HG02678 (cell line): ENCODE results near the gene RNF19B.
A peak's percentile ranks its signal among the peaks of the same experiment; 100 is the strongest.
"Not testable (repeated sequence)": the region's sequence is repeated elsewhere in the genome, so short reads cannot be mapped to it uniquely, and the experiment has no call there.

ENCODE experiments used
- ATAC-seq: cut with Tn5 transposase; IDR thresholded peaks from one replicate; pipeline ENCODE4 v1.9.1; 2021; ENCODE audit warnings: mild to moderate bottlenecking, moderate library complexity; ENCODE audit not compliant: unreplicated experiment

RNF19B gene

GRCh38 chr1:32964461-32965250 lies at the start of gene RNF19B:
TSS of gene RNF19B (minus strand) at chr1:32964809. CDS start at chr1:32964685, 124 bp downstream.
- peak; percentile 84 for ATAC-seq

DNA sequence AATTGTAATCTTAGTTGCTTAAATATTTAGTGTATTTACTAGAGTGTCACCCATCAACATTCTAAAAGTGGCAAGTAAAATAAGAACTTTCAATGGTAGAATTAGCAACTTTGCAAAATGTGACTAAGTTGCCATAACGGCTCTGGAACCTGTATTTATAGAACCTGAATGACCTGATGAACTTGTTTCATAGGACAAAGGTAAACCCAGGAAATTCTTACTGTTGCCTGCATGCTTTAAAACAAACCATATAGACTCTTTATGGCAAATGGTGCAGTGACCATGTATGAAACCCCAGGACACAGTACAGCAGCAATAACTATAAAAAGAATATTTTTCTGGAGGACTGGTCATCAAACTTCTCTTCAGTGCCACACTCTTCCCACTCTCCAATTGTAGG lies 49.2 kb upstream of the RNF19B start:
- ATAC-seq: no peak

DNA sequence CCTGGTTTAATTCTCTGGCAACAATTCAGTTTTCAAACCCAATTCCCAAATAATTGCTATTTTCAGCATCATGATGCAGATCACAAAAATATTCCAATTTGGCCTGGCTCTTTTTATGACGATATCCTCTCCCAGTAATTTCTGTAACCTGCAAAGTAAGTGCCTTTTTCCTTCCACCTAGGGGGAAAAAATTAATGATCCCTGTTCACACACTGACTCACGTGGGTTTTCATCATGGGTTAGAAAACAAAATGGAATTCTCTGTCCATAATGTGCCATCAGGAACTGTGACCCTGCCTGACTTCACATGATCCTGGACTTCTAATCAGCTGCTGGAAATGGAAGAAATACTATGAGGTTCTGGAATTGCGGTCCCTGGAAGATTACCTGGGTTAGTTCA lies 47.6 kb upstream of the RNF19B start:
- no peak for ATAC-seq

- ATAC-seq: no peak
Observed at GRCh38 chr1:33010932-33011731, 46.5 kb upstream of the RNF19B start.

DNA sequence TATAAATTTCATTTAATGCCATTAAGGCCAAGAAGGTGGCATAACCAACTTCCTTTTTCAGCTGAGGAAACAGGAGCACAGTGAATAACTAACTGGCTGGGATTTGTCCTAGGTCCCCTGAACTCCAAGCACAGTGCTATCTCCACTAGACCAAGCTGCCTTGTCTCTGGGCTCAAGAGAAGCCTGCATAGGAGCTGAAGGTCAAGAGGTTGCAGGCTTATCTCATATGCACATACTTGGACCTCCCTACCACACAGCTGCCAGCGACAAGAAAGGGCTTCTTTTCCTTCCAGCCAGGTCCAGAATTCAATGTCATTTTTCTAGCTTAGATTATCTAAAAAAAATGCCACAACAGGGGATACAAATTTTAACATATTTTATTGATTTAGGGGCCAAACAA lies 45.0 kb upstream of the RNF19B start:
- no peak for ATAC-seq

GRCh38 chr1:33008051-33008914 lies 43.7 kb upstream of the RNF19B start:
- no peak for ATAC-seq

GRCh38 chr1:33007190-33008050 lies 42.8 kb upstream of the RNF19B start:
- ATAC-seq: no peak

- no peak for ATAC-seq
Observed at GRCh38 chr1:33005838-33006421, 41.3 kb upstream of the RNF19B start.

DNA sequence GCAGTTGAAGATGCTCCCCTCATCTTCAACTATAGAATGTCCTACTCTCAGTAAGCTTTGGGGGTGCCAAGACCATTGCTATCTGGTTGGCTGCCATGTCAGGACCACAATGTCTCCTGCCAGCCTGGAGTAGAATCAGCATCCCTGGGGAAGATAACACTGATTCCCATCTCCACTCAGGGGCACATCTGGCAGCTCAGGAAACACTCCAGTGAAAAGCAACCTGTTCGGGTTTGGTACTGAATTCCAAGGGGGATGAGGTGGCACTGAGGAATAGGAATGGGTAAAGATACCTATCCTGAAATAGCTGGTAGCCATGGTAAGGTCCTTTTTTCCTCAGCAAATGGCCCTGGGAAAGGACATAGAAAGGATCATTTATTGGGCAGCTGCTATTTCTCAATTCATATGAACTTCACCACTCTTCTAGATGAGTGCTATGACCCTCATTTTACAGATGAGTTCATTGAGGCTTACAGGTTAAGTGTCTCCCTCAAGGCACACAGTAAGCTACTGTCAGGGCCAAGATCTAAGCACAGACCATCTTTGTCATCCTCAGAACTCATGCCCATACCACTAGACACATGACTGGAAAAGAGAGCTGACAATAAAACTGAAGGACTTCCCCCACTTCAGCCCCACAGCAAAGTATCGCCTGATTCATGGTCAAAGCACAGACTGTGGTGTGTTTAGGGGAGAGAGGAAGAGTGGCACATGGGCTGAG lies 40.7 kb upstream of the RNF19B start:
- no peak for ATAC-seq

DNA sequence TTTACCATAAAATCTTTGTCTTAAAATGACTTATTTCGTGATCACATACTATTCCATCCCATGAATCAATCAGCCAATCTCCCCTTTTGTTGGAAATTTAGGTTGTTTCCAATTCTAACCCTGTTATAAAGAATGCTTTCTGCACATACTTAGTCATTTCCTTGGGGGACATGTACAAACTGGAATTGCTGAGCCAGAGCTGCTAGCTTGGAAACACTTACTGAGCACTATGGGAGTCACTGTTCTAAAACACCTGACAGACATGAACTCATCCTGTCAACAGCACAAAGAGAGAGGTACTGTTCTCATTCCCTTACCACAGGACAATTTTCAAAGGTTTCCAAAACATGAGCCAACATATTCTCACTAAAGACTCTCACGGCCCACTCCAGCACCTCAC lies 40.0 kb upstream of the RNF19B start:
- ATAC-seq: no peak

- no peak for ATAC-seq
Observed at GRCh38 chr1:33003657-33004056, 39.0 kb upstream of the RNF19B start.

- ATAC-seq: no peak
Observed at GRCh38 chr1:33002006-33002405, 37.4 kb upstream of the RNF19B start.

DNA sequence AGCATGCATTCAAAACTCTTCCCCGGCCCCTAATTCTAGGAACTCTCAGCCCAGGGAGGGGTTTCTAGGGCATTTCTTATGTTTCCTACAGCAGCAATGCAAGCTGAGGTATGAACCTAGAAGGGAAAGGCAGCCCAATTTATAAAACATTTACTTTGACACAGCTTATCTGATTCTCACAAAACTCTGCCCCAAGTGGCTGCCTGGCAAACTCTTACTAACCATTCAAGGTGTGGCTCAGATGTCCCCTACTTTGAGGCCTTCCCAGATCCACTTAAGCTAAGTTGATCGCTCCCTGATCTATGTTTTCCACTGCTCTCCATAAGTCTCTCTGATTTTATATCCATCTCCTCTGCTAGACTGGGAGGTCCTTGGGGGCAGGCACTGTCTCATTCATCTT lies 36.7 kb upstream of the RNF19B start:
- ATAC-seq: no peak

- no peak for ATAC-seq
Observed at GRCh38 chr1:33000427-33001026, 35.9 kb upstream of the RNF19B start.

DNA sequence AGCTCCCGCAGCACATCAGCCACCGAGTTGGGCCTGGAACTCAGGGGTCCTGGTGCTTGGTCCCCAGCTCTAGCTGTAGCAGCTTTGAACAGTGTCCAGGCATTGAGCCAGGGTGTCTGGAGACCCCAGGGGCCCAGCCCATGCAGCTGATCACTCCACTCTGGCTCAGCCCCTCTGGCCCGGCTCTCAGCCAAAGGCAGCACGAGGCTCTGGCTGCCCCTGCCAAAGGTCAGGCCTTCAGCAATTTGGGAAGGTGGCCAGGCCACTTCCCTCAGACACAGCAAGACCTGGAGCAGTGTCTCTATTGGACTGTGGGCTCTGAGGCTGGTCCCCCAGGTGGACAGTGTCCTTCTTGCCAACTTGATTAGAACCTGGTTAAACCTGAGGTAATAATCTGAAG lies 34.4 kb upstream of the RNF19B start:
- no peak for ATAC-seq

DNA sequence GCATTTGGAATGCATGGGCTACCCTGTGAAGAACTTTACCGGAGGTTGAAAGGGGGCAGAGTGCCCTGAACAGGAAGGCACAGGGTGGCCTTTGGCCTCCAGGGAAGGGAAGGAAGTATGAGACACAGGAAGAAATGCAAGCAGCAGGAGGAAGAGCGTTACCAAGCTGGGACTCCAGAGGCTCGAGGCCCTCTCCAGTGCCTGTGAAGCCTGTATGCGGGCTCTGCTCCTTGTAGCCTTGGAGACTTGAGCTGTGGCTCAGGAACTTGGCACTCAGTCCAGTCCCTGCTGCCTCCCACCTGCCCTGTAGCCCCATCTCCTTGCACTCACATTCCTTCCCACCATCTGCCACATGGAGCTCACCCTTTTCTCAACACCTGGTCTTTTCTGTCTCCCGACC lies 33.5 kb upstream of the RNF19B start:
- ATAC-seq: no peak

DNA sequence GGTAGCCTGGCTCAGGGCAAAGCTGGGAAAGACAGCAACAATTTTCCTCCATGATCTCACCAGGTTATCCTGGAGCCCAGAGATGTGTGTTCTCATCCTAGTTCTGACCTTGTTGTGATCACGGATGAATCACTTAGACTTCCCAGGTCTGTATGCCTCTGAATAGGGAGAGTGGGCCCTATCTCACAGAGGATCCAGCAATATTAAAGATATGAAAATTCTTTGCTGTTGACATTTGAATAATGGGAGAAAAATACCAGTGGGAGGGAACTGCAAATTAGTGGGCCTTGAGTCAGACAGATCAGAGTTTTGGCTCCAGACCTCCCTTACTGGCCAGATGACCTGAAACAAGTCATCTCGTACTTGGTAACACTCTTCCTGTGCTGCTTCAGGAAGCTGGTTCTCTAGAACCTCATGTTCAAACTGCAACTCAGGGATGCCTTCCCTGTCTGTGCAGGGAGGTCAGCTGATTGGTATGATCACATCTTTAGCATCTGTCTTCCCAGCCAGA lies 32.8 kb upstream of the RNF19B start:
- no peak for ATAC-seq

- not testable (repeated sequence) for ATAC-seq
Observed at GRCh38 chr1:32993324-32993636, 28.7 kb upstream of the RNF19B start.
